ENCODE results near the gene MLEC. TPM values are rescaled to one million over a fixed set of nuclear protein-coding genes. Genes with fewer than 3 reads are reported as not detected.
A peak's percentile ranks its signal among the peaks of the same experiment; 100 is the strongest.

MLEC gene
- total RNA-seq, 1 experiment from 2014 or later = 84.6 TPM

DNA sequence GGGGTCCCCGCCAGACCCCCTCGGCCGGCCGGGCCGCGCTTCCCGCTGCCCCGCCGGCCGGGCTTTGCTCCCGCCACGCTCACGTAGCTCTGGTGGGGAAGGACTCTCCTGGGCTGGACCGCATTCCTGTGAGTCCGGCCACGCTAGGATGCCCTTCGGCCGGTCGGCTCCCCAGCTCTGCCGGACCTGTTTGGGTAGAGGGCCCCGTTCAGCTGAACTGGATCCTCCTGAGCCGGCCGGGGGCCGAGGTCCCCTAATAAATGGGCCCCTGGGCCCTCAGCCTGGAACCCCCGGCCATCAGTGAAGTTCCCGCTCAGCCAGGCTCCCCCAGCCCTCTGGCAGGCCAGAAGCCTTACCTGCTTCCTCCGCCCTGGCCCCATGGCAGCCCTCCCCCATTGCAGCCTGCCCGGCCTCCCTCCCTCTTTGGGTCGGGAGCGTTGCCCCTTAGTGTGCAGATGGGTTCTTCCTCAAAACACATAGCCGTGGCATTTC, 23.9 kb downstream of the MLEC start:
- H3K27ac ChIP-seq = peak overlapping the region; percentile 69; the same call in 1 of the 2 replicates
- H3K9me3 ChIP-seq (replicated peaks) = no peaks in the 10 kb centered on the region
- H3K36me3 ChIP-seq = peaks cover 30% of the 10 kb centered on the region
- peak overlapping the region; percentile 99 for H3K4me3 ChIP-seq
- no peak for DNase-seq (ENCODE audit: low read depth in 1 of 2, low spot score in 2 of 2)
- no peaks in the 10 kb centered on the region for H3K27me3 ChIP-seq (replicated peaks)
- H3K4me1 ChIP-seq (replicated peaks) = peaks cover 13% of the 10 kb centered on the region

DNA sequence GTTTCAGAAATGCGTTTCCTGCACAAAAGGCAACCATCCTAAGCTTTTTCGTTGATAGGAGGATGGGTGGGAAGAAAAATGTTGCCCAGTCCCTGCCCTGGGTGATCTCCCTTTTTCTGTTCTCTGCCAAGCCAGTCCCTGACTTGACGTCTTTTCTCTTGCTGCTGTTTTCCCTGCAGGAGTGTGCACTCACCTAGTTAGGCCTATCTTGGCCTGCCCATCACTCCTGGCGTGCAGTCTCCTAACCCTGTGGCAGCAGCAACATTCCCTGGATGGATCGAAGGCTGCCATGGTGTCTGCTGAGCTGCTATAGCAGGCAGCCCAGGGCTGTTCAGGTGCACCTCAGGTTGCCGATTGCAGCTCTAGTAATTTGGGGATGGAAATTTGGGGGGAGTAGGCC, 24.5 kb downstream of the MLEC start:
- Histone ChIP-seq H3K36me3 (peaks cover 35% of the 10 kb centered on the region), H3K9me3 (replicated peaks) (no peaks in the 10 kb centered on the region), H3K27me3 (replicated peaks) (no peaks in the 10 kb centered on the region), H3K27ac (no peak overlapping the region), H3K4me3 (peak overlapping the region; percentile 99), H3K4me1 (replicated peaks) (peaks cover 13% of the 10 kb centered on the region)
- DNase-seq (ENCODE audit: low read depth in 1 of 2, low spot score in 2 of 2) = no peak

DNA sequence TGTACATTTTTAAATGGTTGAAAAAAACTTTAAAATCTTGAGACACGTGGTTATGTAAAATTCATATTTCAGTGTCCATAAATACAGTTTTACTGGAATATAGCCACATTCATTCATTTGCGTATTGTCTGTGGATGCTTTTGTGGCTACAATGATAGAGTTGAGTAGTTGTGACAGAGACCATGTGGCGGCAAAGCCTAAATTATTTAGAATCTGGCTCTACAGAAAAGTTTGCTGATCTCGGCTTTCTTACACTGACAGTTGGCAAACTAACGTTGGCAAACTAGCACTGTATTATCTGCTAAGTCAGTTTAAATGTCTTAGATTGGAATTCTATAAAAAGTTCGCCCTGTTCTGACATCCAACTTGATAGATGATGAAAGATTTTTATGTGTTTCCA, 25.7 kb downstream of the MLEC start:
- Histone ChIP-seq H3K4me3 (no peak overlapping the region), H3K36me3 (peaks cover 47% of the 10 kb centered on the region), H3K27ac (no peak overlapping the region), H3K9me3 (replicated peaks) (no peaks in the 10 kb centered on the region), H3K4me1 (replicated peaks) (peaks cover 13% of the 10 kb centered on the region), H3K27me3 (replicated peaks) (no peaks in the 10 kb centered on the region)
- DNase-seq (ENCODE audit: low read depth in 1 of 2, low spot score in 2 of 2) = no peak

DNA sequence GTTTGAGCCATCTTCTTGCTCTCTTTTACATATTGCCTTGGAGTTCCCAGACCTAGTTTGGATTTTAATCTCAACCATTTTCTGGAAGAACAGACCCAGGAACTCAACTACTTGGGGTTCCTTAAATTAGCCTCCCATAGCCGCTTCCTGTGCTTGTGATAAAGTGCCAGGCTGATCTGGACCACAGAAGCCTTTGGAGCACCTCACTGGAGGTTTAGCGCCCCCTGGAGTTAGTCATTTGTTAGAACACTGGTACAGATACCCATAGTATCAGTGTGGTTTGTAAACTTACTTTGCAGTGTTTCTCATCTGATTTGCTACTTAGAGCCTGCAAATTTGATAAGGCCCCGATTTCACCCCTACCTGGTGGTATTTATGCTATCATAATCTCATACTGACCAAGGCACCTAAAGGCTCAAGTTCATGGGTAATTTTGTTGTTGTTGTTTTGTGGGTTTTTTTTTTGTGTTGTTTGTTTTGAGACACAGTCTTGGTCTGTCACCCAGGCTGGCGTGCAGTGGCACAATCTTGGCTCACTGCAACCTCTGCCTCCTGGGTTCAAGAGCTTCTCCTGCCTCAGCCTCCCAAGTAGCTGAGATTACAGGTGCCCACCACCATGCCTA, 27.0 kb downstream of the MLEC start:
- no peak overlapping the region for H3K27ac ChIP-seq
- H3K9me3 ChIP-seq (replicated peaks) = no peaks in the 10 kb centered on the region
- H3K27me3 ChIP-seq (replicated peaks) = no peaks in the 10 kb centered on the region
- no peak overlapping the region for H3K4me3 ChIP-seq
- H3K4me1 ChIP-seq (replicated peaks) = peaks cover 13% of the 10 kb centered on the region
- DNase-seq (ENCODE audit: low read depth in 1 of 2, low spot score in 2 of 2) = peak; percentile 48 to 71
- H3K36me3 ChIP-seq = peaks cover 60% of the 10 kb centered on the region

DNA sequence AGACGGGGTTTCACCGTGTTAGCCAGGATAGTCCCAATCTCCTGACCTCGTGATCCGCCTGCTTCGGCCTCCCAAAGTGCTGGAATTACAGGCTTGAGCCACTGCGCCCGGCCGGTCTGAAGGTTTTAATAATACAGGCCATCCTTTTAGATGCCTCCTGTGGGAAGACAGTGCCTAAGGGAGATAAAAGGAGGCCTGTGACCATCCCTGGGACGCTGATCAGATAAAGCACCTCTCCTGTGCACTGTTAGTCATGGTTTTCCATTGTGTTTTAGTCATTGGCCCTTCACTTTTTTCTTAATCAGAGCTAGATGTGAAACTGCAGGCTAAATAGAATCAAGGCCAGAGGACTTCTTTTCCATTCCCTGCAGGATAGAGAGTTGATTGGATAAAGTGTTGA, 31.1 kb downstream of the MLEC start:
- H3K36me3 ChIP-seq = peaks cover 86% of the 10 kb centered on the region
- H3K4me3 ChIP-seq = no peak overlapping the region

DNA sequence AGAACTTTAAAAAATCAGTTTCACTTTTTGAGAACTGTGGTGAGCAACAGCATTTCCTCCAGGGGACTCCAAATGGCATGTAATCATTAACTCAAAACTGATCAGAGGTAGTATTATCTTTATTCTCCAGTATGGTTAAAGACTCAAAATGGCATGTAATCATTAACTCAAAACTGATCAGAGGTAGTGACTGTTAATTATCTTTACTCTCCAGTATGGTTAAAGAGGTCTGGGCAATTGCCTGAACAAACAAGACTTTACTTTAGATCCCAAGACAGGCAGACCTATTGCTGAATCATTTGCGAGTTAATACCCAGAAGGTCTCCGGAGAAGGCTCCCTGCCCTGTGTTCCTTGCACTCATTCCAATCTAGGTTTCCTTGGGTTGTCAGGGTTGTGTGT, 32.1 kb downstream of the MLEC start:
- no peak overlapping the region for H3K4me3 ChIP-seq
- no peaks in the 10 kb centered on the region for H3K27me3 ChIP-seq (replicated peaks)
- no peaks in the 10 kb centered on the region for H3K4me1 ChIP-seq (replicated peaks)
- H3K36me3 ChIP-seq = peaks cover 80% of the 10 kb centered on the region
- no peaks in the 10 kb centered on the region for H3K9me3 ChIP-seq (replicated peaks)
- H3K27ac ChIP-seq = no peak overlapping the region
- DNase-seq (ENCODE audit: low read depth in 1 of 2, low spot score in 2 of 2) = no peak

More for the DNA sequence above, 31.1 kb downstream of the MLEC start:
- no peaks in the 10 kb centered on the region for H3K27me3 ChIP-seq (replicated peaks)
- no peak for DNase-seq (ENCODE audit: low read depth in 1 of 2, low spot score in 2 of 2)
- H3K9me3 ChIP-seq (replicated peaks) = no peaks in the 10 kb centered on the region
- no peak overlapping the region for H3K27ac ChIP-seq
- no peaks in the 10 kb centered on the region for H3K4me1 ChIP-seq (replicated peaks)

DNA sequence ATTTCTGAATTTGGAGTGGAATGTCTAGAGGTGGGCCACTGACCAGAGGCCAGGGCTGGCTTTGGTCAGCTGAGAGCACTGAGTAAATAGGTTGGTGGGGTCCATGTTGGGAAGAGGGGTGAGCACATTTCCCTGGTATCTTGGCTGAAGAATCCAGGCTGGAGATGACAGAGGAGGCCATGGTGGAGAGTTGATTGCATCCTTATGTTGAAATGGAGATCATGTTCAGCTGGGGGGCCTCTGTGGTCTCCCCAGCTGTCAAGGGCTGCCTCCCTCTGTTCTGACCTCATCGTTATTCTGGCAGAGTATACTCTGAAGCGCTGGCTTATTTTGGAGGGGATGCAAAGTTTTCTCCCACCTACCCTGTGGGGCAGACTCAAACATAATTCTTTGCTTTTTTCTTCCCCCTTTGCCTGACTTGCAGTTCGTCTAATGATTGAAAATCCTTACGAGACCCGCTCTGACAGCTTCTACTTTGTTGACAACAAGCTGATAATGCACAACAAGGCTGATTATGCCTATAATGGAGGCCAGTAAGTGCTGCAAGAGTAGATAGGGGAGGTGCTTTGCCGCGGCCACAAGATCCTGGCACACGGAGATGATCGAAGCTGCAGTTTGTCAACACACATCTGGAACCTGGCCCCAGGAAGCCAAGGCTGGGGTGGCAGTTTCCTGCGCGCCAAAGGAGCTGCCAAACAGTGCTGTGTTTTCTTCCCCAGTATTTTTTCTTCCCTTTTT, 32.7 kb downstream of the MLEC start:
- DNase-seq (ENCODE audit: low read depth in 1 of 2, low spot score in 2 of 2) = no peak
- H3K36me3 ChIP-seq = peaks cover 74% of the 10 kb centered on the region
- H3K9me3 ChIP-seq (replicated peaks) = no peaks in the 10 kb centered on the region
- no peaks in the 10 kb centered on the region for H3K27me3 ChIP-seq (replicated peaks)
- no peak overlapping the region for H3K27ac ChIP-seq
- H3K4me3 ChIP-seq = no peak overlapping the region
- H3K4me1 ChIP-seq (replicated peaks) = no peaks in the 10 kb centered on the region

DNA sequence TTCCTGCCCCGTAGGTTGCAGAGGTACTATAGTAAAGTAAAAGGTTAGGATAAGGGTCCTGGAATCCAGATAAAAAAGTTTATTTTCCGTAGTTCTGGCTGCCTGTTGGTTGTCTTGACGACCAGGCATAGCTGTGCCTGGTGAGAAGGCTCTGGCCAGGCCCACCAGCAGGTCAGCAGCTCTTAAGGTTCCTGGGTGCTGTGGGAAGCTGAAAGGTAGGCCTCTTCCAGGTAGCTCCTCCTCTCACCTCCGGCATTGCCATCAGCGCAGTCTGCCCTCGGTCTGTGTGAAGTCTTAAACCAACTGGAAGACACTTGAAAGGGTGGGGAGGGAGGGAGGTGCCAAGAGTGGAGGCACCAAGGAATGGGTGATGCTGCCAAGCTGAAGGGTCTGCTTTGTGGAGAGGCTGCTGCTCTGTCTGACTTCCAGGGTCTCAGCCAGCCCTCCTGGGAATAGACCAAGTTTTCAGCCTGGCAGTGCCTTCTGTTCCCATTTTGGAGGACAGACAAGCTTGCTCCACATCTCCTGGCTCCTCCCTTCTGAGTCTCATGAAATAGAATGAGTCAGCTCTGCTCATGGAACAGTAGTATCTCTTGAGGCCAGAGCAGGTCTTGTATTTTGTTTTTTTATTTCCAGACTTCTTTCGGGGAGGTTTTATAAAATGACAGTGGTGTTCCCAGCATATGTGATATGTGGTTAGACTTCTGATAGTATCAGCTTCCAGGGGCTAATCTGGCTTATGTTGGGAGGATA, 33.5 kb downstream of the MLEC start:
- H3K9me3 ChIP-seq (replicated peaks) = no peaks in the 10 kb centered on the region
- no peaks in the 10 kb centered on the region for H3K27me3 ChIP-seq (replicated peaks)
- no peak overlapping the region for H3K27ac ChIP-seq
- DNase-seq (ENCODE audit: low read depth in 1 of 2, low spot score in 2 of 2) = no peak
- peaks cover 68% of the 10 kb centered on the region for H3K36me3 ChIP-seq
- H3K4me1 ChIP-seq (replicated peaks) = peaks cover 5% of the 10 kb centered on the region; the same call in 1 of the 2 replicates
- H3K4me3 ChIP-seq = no peak overlapping the region

DNA sequence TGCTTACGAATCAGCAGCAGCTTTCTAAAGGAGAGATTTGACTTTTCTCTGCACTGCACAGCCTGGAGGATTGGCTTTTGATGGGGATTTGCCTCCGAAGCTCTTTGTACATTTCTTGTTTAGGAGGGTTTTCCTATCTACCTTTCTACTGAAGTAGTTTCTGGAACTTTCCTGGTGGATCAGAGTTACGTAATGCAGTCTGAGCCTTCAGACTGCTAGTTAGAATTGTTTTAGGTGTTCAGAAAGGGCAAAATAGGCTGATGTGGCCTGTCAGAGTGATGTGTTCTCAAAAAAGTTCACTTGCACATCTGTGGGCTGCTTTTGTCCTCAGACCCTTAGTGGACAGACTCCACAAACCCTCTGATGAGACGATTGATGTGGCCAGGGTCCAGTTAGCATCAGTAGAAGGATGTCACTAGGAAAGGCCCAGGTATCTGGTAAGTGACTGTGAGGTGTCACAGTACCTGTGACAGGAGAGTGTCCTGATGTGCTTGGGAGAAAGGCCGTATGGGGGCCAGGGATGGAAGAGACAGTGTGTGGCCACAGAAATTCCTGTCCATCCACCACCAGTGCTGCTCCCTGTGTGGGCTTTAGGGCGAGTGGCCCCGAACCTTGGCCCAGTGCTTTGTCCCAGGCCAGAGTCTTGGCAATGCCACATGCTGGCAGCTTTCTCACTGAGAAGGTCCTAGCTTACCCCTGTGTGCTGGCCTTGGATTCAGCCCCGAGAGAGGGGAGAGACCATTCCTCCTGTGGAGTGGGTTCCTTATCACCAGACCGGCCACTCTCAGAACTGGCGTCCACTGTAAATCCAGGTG, 34.2 kb downstream of the MLEC start:
- Histone ChIP-seq H3K36me3 (peaks cover 61% of the 10 kb centered on the region), H3K4me1 (replicated peaks) (peaks cover 10% of the 10 kb centered on the region; the same call in 1 of the 2 replicates), H3K27me3 (replicated peaks) (no peaks in the 10 kb centered on the region), H3K9me3 (replicated peaks) (no peaks in the 10 kb centered on the region), H3K27ac (no peak overlapping the region), H3K4me3 (no peak overlapping the region)
- no peak for DNase-seq (ENCODE audit: low read depth in 1 of 2, low spot score in 2 of 2)

DNA sequence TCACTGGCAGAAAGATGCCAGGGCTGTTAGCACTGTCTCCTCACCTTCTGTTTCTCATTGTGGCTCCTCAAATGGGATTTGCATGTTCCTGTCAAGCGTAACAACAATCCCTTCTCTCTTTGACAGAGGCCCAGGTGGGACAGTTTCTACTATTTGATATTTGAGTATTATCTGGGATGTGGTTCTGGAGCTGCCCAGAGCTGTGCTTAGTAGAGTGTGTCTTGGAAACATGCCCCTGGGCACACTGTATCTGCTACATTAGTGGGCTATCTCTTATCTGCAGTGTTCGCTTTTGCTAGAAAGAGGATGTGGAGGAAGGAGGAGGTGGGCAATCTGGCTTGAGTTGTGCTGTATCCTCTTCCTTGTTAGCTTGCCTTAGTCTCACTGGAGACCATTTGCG, 34.9 kb downstream of the MLEC start:
- Histone ChIP-seq H3K9me3 (replicated peaks) (no peaks in the 10 kb centered on the region; the same call in 1 of the 2 replicates), H3K36me3 (peaks cover 54% of the 10 kb centered on the region), H3K27me3 (replicated peaks) (no peaks in the 10 kb centered on the region), H3K27ac (no peak overlapping the region), H3K4me3 (no peak overlapping the region), H3K4me1 (replicated peaks) (peaks cover 13% of the 10 kb centered on the region; the same call in 1 of the 2 replicates)
- DNase-seq (ENCODE audit: low read depth in 1 of 2, low spot score in 2 of 2) = no peak

DNA sequence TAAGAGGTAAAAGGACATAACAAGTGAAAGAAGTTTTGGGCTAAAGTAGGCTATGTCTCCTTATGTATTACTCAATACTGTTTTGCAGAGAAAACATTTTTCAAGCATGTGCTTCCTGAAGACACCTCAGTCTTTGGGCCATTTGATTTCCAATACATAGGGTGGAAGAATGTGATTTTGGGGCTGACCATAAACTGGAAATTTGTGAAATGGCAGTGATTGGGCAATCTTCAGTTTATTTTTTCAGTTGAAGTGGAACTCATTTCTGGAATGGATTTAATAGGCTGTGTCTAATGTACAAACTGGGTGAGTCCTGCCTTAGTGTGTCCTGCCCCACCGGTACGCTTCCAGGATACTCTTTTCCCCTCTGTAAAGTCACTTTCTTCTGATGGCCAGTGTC, 35.8 kb downstream of the MLEC start:
- no peaks in the 10 kb centered on the region; the same call in 1 of the 2 replicates for H3K9me3 ChIP-seq (replicated peaks)
- H3K36me3 ChIP-seq = peaks cover 46% of the 10 kb centered on the region
- DNase-seq (ENCODE audit: low read depth in 1 of 2, low spot score in 2 of 2) = no peak
- no peak overlapping the region for H3K4me3 ChIP-seq
- H3K4me1 ChIP-seq (replicated peaks) = peaks cover 13% of the 10 kb centered on the region; the same call in 1 of the 2 replicates
- no peak overlapping the region for H3K27ac ChIP-seq
- H3K27me3 ChIP-seq (replicated peaks) = no peaks in the 10 kb centered on the region

DNA sequence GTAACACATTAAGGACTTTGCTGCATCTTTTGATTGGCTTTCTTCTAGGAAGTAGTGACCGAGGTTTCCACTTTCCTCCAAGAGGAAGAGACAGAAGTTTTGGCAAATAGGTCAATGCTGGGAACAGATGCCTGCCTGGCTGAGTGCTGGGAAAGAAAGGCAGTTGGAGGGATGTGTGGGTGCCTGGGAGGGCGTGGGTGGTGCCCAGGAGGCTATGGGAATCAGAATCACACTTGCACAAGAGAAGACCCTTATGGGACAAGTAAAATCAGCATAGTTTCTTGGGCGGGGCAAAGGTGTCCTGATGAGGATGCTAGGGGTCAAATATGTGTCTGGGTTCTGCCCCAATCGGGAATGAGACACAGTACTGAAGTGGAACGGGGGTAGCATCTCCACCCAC, 37.8 kb downstream of the MLEC start:
- H3K9me3 ChIP-seq (replicated peaks) = no peaks in the 10 kb centered on the region; the same call in 1 of the 2 replicates
- DNase-seq (ENCODE audit: low read depth in 1 of 2, low spot score in 2 of 2) = no peak
- no peak overlapping the region for H3K27ac ChIP-seq
- peaks cover 29% of the 10 kb centered on the region for H3K36me3 ChIP-seq
- peaks cover 13% of the 10 kb centered on the region; the same call in 1 of the 2 replicates for H3K4me1 ChIP-seq (replicated peaks)
- H3K27me3 ChIP-seq (replicated peaks) = no peaks in the 10 kb centered on the region
- no peak overlapping the region for H3K4me3 ChIP-seq

DNA sequence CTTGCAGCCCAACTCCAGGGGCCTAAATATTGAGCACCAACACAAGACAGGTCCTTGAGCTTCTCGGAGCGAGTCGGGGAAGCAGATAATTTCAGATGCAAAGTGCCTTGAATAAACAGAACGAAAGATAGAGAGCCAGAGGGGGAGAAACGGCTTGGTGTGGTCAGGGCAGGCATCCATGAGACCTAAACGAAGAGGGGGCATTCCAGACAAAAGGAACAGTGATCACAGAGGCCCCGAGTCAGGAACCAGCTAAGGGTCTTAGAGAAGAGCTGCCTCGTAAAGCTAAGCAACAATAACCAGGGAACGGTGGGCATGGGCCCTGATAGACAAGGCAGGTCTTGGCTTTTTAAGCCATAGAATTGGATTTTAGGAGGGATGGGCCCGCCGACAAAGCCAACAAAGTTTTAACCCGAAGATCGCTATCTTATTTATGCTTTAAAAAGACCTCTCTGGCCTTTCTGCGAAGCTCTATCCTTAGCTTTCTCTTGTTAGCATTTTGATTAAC, 38.3 kb downstream of the MLEC start:
- H3K9me3 ChIP-seq (replicated peaks) = no peaks in the 10 kb centered on the region; the same call in 1 of the 2 replicates
- peaks cover 26% of the 10 kb centered on the region for H3K36me3 ChIP-seq
- no peak overlapping the region for H3K27ac ChIP-seq
- no peaks in the 10 kb centered on the region for H3K27me3 ChIP-seq (replicated peaks)
- H3K4me3 ChIP-seq = peak overlapping the region; percentile 53
- H3K4me1 ChIP-seq (replicated peaks) = peaks cover 13% of the 10 kb centered on the region; the same call in 1 of the 2 replicates
- DNase-seq (ENCODE audit: low read depth in 1 of 2, low spot score in 2 of 2) = no peak

All from SJSA1 (cell line).